Activated CD4-positive, CD25-positive, alpha-beta regulatory T cell treated with anti-CD3 and anti-CD28 coated beads, Interleukin-2, amount 50 U/mL, for 16 hours (primary cell): ENCODE data around the gene RASSF5.
"Not testable (repeated sequence)": the region's sequence is repeated elsewhere in the genome, so short reads cannot be mapped to it uniquely, and the experiment has no call there.

Experiments used
- DNase-seq: peaks from one replicate; pipeline ENCODE4 v3.0.0-alpha.2; 2020; ENCODE audit warnings: low read depth, low spot score

RASSF5 gene

DNA sequence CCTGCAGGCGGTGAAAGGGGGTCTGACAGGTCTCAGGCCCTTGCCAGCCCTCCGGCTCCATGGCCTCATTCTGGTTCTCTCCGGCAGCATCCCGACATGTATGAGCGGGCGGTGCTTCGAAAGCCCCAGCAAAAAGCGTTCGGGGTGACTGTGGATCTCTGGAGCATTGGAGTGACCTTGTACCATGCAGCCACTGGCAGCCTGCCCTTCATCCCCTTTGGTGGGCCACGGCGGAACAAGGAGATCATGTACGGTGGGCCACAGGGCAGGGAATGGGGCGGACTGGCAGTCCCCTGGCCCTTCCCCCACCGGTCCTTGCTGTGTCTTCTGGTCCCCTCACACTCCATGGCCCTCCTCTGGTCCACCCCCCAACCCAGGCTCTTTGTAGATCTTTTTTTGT, 30.7 kb upstream of the RASSF5 start:
- no peak for DNase-seq

DNA sequence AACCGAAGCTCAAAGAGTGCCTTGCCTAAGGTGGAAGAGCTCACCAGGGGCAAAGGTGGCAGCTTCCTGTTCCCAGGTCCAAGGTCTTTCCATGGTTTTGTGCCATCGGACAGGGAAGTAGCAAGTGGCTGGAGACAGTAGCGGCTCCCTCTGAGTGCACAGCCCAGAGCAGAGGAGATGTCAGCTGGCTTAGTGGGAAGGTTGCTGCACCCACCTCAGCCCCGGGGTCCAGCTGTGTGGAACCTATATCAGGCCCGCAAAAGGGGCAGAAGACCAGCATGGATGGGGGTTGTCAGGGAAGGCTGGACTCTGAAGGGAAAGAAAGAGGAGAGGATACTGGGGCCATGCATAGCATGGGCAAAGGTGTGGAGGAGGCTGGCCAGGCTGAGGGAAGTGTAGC, 30.2 kb upstream of the RASSF5 start:
- no peak for DNase-seq

GRCh38 chr1:206477581-206478380, 29.6 kb upstream of the RASSF5 start:
- no peak for DNase-seq

- no peak for DNase-seq
Measured at GRCh38 chr1:206478746-206479145, 28.6 kb upstream of the RASSF5 start.

DNA sequence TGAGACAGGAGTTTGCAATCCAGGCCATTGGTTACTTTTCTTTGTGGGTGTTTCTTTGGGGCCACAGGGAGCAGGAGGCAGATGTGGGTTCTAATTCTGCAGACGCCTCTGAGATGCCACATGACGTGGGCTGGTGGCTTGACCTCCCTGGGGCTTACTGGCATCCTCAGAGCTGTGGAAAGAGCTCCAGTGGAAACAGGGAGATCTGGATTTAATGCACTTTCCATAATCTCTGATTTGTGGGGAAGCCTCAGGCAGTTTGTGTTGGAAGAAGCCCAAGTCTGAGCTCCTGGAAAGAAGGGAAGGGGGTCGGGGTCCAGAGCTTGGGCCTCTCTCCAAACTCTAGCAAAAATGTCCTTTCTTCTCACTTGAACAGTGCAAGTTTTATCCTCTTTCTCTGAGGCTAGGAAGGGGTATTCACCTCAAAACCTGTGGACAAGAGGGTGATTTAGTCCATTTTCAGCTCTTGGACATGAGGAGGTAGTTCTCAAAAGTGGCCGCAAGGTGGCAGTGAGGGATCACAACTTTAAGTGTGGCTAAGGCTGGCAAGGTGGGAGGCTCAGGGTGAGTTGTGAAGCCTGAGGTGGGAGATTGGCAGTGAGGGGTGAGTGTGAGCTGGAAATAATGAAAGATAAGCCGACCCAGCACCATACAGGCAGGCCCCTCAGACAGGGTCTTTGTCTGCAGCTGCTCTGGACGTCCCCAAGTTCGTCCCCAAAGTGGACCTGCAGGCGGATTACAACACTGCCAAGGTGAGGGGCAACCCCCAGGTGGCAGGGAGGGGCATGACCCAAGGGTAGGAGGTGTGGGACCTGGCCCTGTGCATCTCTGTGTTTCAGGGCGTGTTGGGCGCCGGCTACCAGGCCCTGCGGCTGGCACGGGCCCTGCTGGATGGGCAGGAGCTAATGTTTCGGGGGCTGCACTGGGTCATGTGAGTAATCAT, 27.9 kb upstream of the RASSF5 start:
- no peak for DNase-seq

GRCh38 chr1:206480211-206480610, 27.1 kb upstream of the RASSF5 start:
- DNase-seq, result no peak

DNA sequence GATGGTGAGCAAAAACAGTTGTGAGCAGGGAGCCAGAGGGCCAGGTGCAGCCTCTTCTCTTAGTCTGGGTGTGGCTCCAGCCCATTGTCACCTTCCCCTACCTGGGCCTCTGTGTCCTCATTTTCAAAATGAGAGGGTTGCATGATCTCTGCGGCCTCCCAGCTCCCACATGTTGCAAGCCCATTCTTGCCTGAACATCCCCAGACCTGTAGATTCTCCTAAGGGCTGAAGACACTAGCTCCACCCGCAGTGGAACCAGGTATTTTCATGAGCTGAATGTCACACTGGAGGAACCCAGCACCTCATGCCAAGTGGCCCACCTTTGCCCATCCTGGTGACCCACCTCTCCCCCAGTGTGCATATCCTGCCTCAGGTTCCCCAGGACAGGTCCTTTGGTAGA, 24.7 kb upstream of the RASSF5 start:
- no peak for DNase-seq

GRCh38 chr1:206483864-206484263, 23.5 kb upstream of the RASSF5 start:
- not testable (repeated sequence) for DNase-seq

DNA sequence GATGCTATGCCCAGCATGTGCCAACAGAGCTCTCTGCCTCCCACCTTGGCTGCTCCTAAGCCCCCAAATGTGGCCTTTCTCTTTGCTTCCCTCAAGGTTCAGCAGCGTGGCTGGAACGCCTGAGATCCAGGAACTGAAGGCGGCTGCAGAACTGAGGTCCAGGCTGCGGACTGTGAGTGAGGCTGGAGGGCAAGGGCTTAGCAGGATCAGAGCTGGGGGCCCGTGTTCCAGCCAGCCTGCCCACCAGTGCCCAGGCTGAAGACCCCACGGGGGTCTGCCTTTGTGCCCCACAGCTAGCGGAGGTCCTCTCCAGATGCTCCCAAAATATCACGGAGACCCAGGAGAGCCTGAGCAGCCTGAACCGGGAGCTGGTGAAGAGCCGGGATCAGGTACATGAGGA, 22.4 kb upstream of the RASSF5 start:
- no peak for DNase-seq

GRCh38 chr1:206486995-206487788, 20.1 kb upstream of the RASSF5 start:
- no peak for DNase-seq

DNA sequence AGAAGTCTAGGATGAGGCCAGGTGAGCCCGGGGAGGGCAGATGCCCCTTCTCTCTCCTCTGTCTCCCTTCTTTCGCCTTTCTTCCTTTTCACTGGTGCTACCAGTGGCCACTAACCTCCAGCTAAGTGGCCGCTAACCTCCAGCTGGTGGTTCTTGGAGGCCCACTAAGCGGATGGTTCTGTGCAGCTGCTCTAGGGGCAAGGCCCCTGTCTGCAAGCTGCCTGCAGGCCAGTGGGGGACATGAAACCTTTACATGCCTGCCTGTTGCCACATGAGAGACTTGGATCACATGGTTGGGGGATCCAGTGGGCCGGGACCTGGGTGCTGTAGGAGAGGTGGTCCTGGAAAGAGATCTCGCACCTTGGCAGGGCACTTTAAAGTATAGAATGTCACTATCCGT, 19.4 kb upstream of the RASSF5 start:
- no peak for DNase-seq

DNA sequence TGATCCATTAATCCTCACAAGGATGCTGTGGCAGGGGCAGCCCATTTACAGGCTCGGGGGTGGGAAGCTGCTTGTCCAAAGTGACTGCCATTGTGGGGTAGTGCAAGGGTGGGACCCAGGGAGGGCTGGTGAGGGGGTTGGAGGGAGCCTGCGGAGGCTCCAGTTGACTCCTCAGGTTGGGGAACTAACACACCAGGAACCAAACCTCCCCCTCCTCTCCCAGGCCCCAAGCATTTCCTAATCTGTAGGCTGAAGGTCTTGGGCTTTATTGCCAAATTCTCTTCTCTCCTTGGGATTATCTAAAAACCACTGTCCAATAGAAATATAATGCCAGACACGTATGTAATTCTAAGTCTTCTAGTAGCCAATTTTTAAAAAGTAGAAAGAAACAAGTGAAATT, 18.9 kb upstream of the RASSF5 start:
- DNase-seq, result no peak

DNA sequence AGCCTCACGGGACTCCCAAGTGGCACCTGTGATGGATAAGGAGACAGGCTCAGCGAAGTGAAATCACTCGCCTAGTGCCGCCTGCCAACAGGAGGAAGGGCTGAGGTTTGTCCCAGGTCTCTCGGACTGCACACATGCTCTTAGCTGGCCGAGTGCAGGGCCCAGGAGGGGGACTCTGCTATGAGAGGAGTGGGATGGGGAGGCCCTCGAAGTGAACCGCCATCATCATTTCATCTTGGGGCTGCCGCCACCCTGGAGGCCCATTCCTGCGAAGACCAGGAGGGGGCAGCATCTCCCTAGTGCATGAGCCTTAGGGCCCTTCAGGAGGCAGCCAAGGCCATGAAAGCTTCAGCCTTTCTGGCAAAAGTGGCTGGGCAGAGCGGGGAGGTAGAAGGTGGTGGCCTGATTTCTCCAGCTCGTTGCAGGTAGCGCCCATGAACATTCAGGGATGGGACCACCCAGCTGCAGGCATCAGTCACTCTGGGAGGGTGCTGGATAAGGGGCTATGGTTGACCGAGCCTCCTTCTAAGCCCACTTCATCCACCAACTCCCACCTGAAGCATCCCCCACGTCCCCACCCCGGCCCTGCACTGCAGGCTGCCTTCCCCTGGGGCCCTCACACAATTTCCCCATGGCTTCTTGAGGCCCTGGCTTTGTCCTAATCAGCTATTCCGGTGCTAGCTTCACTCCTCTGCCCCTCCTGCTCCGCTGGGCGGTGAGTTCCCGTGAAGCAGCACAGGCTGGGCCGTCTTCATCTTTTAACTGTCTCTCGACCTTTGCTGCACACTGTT, 17.2 kb upstream of the RASSF5 start:
- DNase-seq, result peak; percentile 47

DNA sequence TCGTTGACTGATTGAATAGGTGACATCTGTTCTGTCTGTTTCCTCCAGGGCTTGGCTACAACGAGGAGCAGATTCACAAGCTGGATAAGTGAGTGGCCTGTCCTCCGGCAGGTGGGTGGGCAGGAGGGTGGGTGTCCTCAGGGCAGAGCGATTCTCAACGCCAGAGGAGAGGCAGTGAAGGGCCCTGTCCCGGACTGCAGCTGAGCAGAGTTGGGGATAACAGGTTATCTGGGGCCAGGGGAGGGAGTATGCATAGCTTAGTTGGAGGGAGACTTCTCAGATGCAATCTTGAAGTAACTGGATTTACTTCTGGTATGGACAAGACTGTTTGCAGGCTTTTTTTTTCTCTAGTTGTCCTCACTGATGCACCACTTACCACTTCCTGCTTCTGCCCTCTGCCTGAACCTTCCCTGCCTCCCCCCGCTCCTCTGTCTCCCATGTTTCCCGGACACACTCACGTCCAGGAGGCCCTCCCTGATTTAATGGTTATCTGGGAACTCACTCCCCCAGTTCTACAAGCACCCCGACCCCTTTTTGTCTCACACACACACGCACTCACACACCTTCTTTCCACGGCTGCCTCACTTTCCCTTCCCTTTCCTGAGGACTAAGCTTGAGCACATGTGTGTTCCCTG, 16.4 kb upstream of the RASSF5 start:
- no peak for DNase-seq

DNA sequence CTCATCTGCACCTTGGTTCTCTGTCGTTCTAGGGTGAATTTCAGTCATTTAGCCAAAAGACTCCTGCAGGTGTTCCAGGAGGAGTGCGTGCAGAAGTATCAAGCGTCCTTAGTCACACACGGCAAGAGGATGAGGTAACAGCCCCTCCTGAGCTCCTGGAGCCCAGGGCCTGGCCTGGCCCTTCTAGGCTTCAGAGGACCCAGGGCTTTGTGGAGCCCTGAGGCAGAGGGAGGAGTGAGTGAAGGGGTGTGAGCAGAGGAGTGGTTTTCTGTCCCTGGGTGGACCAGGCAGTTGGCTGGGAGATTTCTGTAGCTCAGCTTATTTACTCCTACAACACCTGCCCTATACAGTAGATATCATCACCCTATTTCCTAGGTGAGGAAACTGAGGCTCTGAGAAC, 15.7 kb upstream of the RASSF5 start:
- no peak for DNase-seq

DNA sequence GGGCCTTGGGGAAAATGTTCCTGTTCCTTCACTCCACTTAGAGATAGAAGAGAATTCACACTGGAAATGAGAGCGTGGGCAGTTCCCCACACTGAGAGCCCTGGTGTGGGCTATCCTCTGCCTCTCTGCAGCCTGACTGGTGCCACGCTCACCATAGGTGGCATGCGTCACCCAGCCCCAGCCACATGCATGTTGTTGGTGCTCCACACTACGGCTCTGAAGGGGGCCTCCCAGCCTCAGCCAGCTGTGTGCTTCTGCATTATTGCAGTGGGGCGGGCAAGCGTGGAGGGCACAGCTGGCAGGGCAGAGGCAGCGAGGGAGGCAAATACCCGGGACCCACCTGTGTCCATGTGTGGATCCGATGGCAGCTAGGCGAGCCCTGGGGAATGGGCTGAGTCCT, 14.7 kb upstream of the RASSF5 start:
- no peak for DNase-seq

DNA sequence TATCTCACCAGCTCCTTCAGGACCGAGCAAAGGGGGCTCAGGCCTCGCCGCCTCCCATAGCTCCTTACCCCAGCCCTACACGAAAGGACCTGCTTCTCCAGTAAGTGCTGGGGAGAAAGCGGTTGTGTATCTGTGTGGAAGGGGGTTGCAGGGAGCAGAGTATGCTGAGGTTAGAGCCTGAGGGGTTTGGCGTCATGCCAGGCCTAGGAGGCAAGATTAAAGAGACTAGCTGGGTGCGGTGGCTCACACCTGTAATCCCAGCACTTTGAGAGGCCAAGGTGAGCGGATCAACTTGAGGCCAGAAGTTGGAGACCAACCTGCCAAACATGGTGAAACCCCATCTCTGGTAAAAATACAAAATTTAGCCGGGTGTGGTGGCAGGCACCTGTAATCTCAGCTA, 14.1 kb upstream of the RASSF5 start:
- DNase-seq, result no peak

DNA sequence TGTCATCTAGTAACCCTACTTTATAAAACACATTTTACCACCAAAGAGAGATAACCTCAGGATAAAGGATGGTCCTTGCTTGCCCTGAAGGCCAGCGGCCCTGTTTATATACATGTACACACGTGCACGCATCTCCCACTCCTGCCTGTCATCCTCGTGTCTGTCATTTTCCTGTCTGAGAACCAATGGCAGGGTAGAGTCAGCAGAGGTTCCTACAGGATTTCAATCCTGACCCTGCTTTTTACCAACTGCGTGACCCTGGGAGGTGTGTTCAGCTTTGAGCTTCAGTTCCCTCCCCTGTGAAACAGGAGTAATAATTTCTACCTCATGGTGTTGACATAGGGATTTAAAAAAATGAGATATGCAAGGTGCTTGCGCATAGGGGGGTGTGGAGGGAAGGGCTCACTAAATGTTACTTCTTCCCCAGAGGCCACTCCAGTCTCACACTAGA, 12.3 kb upstream of the RASSF5 start:
- no peak for DNase-seq

DNA sequence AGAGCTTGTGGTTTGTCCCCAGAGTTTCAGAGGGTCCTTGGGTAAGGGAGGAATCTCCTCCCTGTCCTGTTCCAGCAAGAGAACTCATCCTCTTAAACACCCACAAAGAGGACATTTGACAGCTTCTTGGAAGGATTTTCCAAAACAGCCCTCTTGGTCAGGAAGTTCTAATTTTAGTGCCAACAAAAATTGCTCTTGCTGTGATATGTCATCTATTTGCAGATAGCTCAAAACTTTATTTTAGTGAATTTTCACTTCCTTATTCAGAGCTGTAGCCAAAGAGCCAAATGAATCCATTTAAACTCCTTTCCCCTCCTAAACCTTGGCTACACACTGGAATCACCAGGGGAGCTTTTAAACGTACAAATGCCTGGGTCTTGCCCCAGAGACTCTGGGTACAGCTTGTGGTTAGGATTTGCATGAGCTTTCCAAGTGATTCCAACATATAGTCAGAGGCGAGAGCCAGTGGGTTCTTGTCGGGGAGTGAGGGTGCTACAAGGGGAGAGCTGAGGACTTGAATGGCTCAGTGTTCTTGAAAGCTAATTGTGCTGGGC, 11.8 kb upstream of the RASSF5 start:
- no peak for DNase-seq

- no peak for DNase-seq
Measured at GRCh38 chr1:206496131-206496793, 11.1 kb upstream of the RASSF5 start.
